HepG2 (cell line): ENCODE results near the gene WEE1. TPM values are rescaled to one million over a fixed set of nuclear protein-coding genes. Genes with fewer than 3 reads are reported as not detected.

Source experiments
- CAMTA2 ChIP-seq: sonication (generic); formaldehyde crosslinking; IDR thresholded peaks from 2 replicates; pipeline ENCODE4 v1.4.0; 2020; ENCODE audit warnings: mild to moderate bottlenecking, missing genetic modification reagents, borderline replicate concordance
- KLF13 ChIP-seq: sonication (generic); formaldehyde crosslinking; IDR thresholded peaks from 2 replicates; pipeline ENCODE4 v1.4.0; 2020; ENCODE audit warnings: mild to moderate bottlenecking, missing genetic modification reagents
- NBN ChIP-seq: fragments of 450-650 bp; conservative IDR thresholded peaks from 2 replicates; pipeline ENCODE4 v1.6.1; 2017
- PHF20 ChIP-seq: sonication (generic); formaldehyde crosslinking; IDR thresholded peaks from 2 replicates; pipeline ENCODE4 v1.5.0; 2020; ENCODE audit warnings: mild to moderate bottlenecking, missing genetic modification reagents
- TEAD2 ChIP-seq: sonication (generic); formaldehyde crosslinking; IDR thresholded peaks from 2 replicates; pipeline ENCODE4 v1.9.0; 2021; ENCODE audit warnings: missing genetic modification reagents
- TOPORS ChIP-seq: sonication (generic); formaldehyde crosslinking; IDR thresholded peaks from 2 replicates; pipeline ENCODE4 v1.8.0; 2023; ENCODE audit warnings: mild to moderate bottlenecking, missing genetic modification reagents
- ZFP82 ChIP-seq: sonication (generic); formaldehyde crosslinking; IDR thresholded peaks from 2 replicates; pipeline ENCODE4 v1.5.1; 2020; ENCODE audit warnings: mild to moderate bottlenecking, missing genetic modification reagents, borderline replicate concordance
- ZNF205 ChIP-seq: IDR thresholded peaks from 2 replicates; pipeline ENCODE4 v1.6.1; 2018; ENCODE audit warnings: missing biosample characterization, missing genetic modification reagents
- ZNF367 ChIP-seq: sonication (generic); formaldehyde crosslinking; IDR thresholded peaks from 2 replicates; pipeline ENCODE4 v1.4.0; 2020; ENCODE audit warnings: missing genetic modification reagents, borderline replicate concordance
- polyA plus RNA-seq, 8 experiments: library from polyadenylated mRNA; depleted of rRNA in 3 of 8; stranded (reverse) in 7 of 8; unstranded in 1 of 8; fragments of >200 nt; fragmentation: Illumina TruSeq in 4 of 8; extraction: Trizol in 4 of 8; gene quantifications; 2 replicates each; pipeline versions ENCODE4 v1.2.1 to v1.2.3, GENCODE V29; 2011 to 2016; ENCODE audit warnings: low read depth in 4 of 8, missing spikeins in 1 of 8, mixed read lengths in 1 of 8; ENCODE audit not compliant: insufficient read depth in 1 of 8
- total RNA-seq, 5 experiments: library from RNA; depleted of rRNA; stranded (reverse); fragments of >200 nt; fragmentation: Illumina TruSeq; extraction: Trizol; gene quantifications; 2 replicates each; pipeline ENCODE4 v1.2.3, GENCODE V29; 2016; ENCODE audit warnings: low read depth in 1 of 5
- TF ChIP-seq, protein P1 (sequence below): sonication (generic); formaldehyde crosslinking; IDR thresholded peaks from 2 replicates; pipeline ENCODE4 v1.9.0; 2022; ENCODE audit warnings: low read depth, missing genetic modification reagents
- TF ChIP-seq, protein P2 (sequence below): sonication (generic); formaldehyde crosslinking; IDR thresholded peaks from 2 replicates; pipeline ENCODE4 v1.4.0; 2020; ENCODE audit warnings: mild to moderate bottlenecking, missing genetic modification reagents, borderline replicate concordance
- TF ChIP-seq, protein P3 (sequence below): sonication (generic); formaldehyde crosslinking; IDR thresholded peaks from 2 replicates; pipeline ENCODE4 v1.8.0; 2022; ENCODE audit warnings: missing genetic modification reagents, mild to moderate bottlenecking, inconsistent platforms, borderline replicate concordance
- TF ChIP-seq, protein P4 (sequence below): IDR thresholded peaks from 2 replicates; pipeline ENCODE4 v1.6.1; 2012; ENCODE audit warnings: inconsistent platforms
- TF ChIP-seq, protein P5 (sequence below): sonication (generic); formaldehyde crosslinking; IDR thresholded peaks from 2 replicates; pipeline ENCODE4 v1.4.0; 2020; ENCODE audit warnings: missing genetic modification reagents
- TF ChIP-seq, protein P6 (sequence below): fragments of 450-650 bp; IDR thresholded peaks from 2 replicates; pipeline ENCODE4 v1.6.1; 2016

WEE1 gene
- total and polyA plus RNA-seq, 2 of the 13 experiments (the other 11 are each of a cell fraction or from before 2014, with no cell fraction given) = 31.4 to 63.7 TPM

DNA sequence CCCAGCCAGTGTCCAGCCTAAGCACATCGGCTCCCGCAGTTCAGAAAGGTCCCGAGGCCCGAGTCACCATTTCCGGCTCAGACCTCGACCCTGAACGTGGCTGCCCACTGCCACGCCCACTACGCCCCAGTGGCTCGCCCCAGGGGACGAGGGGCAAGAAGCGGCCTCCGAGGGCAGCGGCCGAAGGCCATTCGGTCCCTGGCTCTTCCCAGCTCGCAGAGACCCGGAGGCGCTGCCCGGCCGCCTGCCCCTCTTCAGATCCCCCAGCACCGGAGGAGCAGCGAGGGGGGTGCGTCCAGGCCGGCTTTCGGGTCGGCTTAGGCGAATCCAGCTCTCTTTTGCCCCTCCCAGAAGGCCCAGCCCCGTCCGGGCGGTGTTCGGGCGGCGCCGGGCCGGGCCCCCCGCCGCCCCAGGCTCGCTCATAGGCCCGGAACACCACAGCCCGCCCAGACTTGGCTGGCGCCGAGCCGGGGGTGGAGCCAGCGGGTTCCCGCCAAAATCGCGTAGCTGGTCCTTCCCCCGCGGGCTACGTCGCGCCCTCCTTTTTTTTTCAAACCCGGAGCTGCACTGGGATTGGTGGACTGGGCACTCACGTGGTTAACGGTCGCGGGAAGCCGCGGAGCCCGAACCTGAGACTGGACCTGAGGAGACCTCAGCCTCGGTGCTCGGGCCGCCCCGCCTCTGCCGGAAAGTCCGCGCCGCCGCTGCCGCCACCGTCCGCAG, at the start of gene WEE1 (continued):
- TF ChIP-seq, protein P1, sequence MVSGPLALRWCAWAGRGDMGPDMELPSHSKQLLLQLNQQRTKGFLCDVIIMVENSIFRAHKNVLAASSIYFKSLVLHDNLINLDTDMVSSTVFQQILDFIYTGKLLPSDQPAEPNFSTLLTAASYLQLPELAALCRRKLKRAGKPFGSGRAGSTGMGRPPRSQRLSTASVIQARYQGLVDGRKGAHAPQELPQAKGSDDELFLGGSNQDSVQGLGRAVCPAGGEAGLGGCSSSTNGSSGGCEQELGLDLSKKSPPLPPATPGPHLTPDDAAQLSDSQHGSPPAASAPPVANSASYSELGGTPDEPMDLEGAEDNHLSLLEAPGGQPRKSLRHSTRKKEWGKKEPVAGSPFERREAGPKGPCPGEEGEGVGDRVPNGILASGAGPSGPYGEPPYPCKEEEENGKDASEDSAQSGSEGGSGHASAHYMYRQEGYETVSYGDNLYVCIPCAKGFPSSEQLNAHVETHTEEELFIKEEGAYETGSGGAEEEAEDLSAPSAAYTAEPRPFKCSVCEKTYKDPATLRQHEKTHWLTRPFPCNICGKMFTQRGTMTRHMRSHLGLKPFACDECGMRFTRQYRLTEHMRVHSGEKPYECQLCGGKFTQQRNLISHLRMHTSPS (CRISPR knock-in tag) = peak; percentile 31
- TF ChIP-seq, protein P2, sequence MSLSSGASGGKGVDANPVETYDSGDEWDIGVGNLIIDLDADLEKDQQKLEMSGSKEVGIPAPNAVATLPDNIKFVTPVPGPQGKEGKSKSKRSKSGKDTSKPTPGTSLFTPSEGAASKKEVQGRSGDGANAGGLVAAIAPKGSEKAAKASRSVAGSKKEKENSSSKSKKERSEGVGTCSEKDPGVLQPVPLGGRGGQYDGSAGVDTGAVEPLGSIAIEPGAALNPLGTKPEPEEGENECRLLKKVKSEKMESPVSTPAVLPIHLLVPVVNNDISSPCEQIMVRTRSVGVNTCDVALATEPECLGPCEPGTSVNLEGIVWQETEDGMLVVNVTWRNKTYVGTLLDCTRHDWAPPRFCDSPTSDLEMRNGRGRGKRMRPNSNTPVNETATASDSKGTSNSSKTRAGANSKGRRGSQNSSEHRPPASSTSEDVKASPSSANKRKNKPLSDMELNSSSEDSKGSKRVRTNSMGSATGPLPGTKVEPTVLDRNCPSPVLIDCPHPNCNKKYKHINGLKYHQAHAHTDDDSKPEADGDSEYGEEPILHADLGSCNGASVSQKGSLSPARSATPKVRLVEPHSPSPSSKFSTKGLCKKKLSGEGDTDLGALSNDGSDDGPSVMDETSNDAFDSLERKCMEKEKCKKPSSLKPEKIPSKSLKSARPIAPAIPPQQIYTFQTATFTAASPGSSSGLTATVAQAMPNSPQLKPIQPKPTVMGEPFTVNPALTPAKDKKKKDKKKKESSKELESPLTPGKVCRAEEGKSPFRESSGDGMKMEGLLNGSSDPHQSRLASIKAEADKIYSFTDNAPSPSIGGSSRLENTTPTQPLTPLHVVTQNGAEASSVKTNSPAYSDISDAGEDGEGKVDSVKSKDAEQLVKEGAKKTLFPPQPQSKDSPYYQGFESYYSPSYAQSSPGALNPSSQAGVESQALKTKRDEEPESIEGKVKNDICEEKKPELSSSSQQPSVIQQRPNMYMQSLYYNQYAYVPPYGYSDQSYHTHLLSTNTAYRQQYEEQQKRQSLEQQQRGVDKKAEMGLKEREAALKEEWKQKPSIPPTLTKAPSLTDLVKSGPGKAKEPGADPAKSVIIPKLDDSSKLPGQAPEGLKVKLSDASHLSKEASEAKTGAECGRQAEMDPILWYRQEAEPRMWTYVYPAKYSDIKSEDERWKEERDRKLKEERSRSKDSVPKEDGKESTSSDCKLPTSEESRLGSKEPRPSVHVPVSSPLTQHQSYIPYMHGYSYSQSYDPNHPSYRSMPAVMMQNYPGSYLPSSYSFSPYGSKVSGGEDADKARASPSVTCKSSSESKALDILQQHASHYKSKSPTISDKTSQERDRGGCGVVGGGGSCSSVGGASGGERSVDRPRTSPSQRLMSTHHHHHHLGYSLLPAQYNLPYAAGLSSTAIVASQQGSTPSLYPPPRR = peak; percentile 83
- TF ChIP-seq NBN (no peak), ZNF367 (no peak), PHF20 (CRISPR knock-in tag) (peak; percentile 52; the same call in 1 of the 2 replicates), KLF13 (CRISPR knock-in tag) (no peak), TOPORS (CRISPR knock-in tag) (peak; percentile 96), TEAD2 (CRISPR knock-in tag) (no peak), ZFP82 (CRISPR knock-in tag) (peak; percentile 99), CAMTA2 (CRISPR knock-in tag) (0 out of 2 replicates have a peak, but pooled peaks have one; percentile 71), ZNF205 (CRISPR knock-in tag) (no peak; the same call in 1 of the 2 replicates)
- TF ChIP-seq, protein P3, sequence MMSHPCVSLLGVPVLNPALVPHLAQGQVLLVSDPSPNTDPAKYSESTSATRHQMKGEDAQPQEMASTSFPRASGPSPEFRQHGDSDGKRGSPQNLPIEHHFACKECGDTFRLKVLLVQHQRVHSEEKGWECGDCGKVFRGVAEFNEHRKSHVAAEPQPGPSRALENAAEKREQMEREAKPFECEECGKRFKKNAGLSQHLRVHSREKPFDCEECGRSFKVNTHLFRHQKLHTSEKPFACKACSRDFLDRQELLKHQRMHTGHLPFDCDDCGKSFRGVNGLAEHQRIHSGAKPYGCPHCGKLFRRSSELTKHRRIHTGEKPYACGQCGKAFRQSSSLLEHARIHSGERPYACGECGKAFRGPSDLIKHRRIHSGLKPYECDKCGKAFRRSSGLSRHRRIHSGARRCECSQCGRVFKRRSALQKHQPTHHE (CRISPR knock-in tag) = 0 out of 2 replicates have a peak, but pooled peaks have one; percentile 93
- TF ChIP-seq, protein P4, sequence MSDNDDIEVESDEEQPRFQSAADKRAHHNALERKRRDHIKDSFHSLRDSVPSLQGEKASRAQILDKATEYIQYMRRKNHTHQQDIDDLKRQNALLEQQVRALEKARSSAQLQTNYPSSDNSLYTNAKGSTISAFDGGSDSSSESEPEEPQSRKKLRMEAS = peak; percentile 70
- TF ChIP-seq, protein P5, sequence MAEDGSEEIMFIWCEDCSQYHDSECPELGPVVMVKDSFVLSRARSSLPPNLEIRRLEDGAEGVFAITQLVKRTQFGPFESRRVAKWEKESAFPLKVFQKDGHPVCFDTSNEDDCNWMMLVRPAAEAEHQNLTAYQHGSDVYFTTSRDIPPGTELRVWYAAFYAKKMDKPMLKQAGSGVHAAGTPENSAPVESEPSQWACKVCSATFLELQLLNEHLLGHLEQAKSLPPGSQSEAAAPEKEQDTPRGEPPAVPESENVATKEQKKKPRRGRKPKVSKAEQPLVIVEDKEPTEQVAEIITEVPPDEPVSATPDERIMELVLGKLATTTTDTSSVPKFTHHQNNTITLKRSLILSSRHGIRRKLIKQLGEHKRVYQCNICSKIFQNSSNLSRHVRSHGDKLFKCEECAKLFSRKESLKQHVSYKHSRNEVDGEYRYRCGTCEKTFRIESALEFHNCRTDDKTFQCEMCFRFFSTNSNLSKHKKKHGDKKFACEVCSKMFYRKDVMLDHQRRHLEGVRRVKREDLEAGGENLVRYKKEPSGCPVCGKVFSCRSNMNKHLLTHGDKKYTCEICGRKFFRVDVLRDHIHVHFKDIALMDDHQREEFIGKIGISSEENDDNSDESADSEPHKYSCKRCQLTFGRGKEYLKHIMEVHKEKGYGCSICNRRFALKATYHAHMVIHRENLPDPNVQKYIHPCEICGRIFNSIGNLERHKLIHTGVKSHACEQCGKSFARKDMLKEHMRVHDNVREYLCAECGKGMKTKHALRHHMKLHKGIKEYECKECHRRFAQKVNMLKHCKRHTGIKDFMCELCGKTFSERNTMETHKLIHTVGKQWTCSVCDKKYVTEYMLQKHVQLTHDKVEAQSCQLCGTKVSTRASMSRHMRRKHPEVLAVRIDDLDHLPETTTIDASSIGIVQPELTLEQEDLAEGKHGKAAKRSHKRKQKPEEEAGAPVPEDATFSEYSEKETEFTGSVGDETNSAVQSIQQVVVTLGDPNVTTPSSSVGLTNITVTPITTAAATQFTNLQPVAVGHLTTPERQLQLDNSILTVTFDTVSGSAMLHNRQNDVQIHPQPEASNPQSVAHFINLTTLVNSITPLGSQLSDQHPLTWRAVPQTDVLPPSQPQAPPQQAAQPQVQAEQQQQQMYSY (CRISPR knock-in tag) = peak; percentile 93
- TF ChIP-seq, protein P6, sequence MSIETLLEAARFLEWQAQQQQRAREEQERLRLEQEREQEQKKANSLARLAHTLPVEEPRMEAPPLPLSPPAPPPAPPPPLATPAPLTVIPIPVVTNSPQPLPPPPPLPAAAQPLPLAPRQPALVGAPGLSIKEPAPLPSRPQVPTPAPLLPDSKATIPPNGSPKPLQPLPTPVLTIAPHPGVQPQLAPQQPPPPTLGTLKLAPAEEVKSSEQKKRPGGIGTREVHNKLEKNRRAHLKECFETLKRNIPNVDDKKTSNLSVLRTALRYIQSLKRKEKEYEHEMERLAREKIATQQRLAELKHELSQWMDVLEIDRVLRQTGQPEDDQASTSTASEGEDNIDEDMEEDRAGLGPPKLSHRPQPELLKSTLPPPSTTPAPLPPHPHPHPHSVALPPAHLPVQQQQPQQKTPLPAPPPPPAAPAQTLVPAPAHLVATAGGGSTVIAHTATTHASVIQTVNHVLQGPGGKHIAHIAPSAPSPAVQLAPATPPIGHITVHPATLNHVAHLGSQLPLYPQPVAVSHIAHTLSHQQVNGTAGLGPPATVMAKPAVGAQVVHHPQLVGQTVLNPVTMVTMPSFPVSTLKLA = no peak
